Suprapubic skin (tissue), 4 donors: ENCODE data around the gene CNTROB.

Experiments
- CTCF ChIP-seq, 2 donors: fragments of 200-600 bp in 1 of 2; fragments of 450-650 bp in 1 of 2; sonication (generic) in 1 of 2; IDR thresholded peaks; one replicate each; pipeline ENCODE4 v1.5.1; 2016 to 2019; ENCODE audit warnings: antibody characterized with exemption in 2 of 2, mild to moderate bottlenecking in 1 of 2, moderate library complexity in 1 of 2
- EP300 ChIP-seq: sonication (generic); formaldehyde crosslinking; IDR thresholded peaks from one replicate; pipeline ENCODE4 v1.6.1; 2017; ENCODE audit warnings: antibody characterized with exemption
- POLR2A ChIP-seq, 2 donors: fragments of 450-650 bp; IDR thresholded peaks; one replicate each; pipeline ENCODE4 v1.6.1; 2017; ENCODE audit warnings: antibody characterized with exemption in 2 of 2, mild to moderate bottlenecking in 2 of 2, moderate library complexity in 2 of 2
- POLR2AphosphoS5 ChIP-seq, 3 donors: sonication (generic); formaldehyde crosslinking; IDR thresholded peaks; one replicate each; pipeline ENCODE4 v1.6.1; 2017; ENCODE audit warnings: antibody characterized with exemption in 3 of 3

GRCh38 chr17:7971651-7972050 is 39.6 kb downstream of the CNTROB start:
- no peak for TF ChIP-seq POLR2A (IDR thresholded peaks at IDR 0.05)
- TF ChIP-seq POLR2AphosphoS5 (IDR thresholded peaks at IDR 0.05), result no peak
- TF ChIP-seq CTCF (IDR thresholded peaks at IDR 0.05), result no peak
- TF ChIP-seq EP300, result no peak
